Stomach (tissue), 9 donors: Measurements from ENCODE around the gene ATXN10. TPM values are rescaled to one million over a fixed set of nuclear protein-coding genes. Genes with fewer than 3 reads are reported as not detected.

Experiments used
- DNase-seq, 2 donors: peaks; one replicate each; pipeline versions ENCODE4 v3.0.0 to v3.0.0-alpha.2; 2013 to 2019
- H3K27ac ChIP-seq, 5 donors: fragments of 200-600 bp in 4 of 5; sonication (generic) in 4 of 5; one replicate each; pipeline ENCODE4 v1.5.1; 2013 to 2019; ENCODE audit warnings: mild to moderate bottlenecking in 1 of 5, moderate library complexity in 1 of 5
- H3K27me3 ChIP-seq, 3 donors: fragments of 200-600 bp; sonication (generic); one replicate each; pipeline ENCODE4 v1.5.1; 2017 to 2019; ENCODE audit warnings: mixed run types in 1 of 3
- H3K36me3 ChIP-seq, 4 donors: fragments of 200-600 bp; sonication (generic); 1 replicate in 3 of 4; 2 replicates in 1 of 4; pipeline ENCODE4 v1.5.1; 2016 to 2019
- H3K4me1 ChIP-seq, 4 donors: fragments of 200-600 bp; sonication (generic); one replicate each; pipeline ENCODE4 v1.5.1; 2016 to 2019
- H3K4me3 ChIP-seq, 4 donors: fragments of 200-600 bp; sonication (generic) in 3 of 4; one replicate each; pipeline ENCODE4 v1.5.1; 2016 to 2019; ENCODE audit warnings: mild to moderate bottlenecking in 1 of 4
- H3K9me3 ChIP-seq, 4 donors: fragments of 200-600 bp; sonication (generic); one replicate each; pipeline ENCODE4 v1.5.1; 2016 to 2019
- CTCF ChIP-seq, 7 experiments: fragments of 450-650 bp in 4 of 7; fragments of 200-600 bp in 3 of 7; sonication (generic) in 3 of 7; IDR thresholded peaks; one replicate each; pipeline ENCODE4 v1.5.1; 2016 to 2019; ENCODE audit warnings: antibody characterized with exemption in 7 of 7, control low read depth in 2 of 7, mild to moderate bottlenecking in 1 of 7
- EP300 ChIP-seq: sonication (generic); formaldehyde crosslinking; IDR thresholded peaks from one replicate; pipeline ENCODE4 v1.6.1; 2017; ENCODE audit warnings: antibody characterized with exemption
- POLR2A ChIP-seq, 4 donors: fragments of 450-650 bp; IDR thresholded peaks; one replicate each; pipeline ENCODE4 v1.6.1; 2016; ENCODE audit warnings: antibody characterized with exemption in 4 of 4, control low read depth in 2 of 4, mild to moderate bottlenecking in 1 of 4, moderate library complexity in 1 of 4
- POLR2AphosphoS5 ChIP-seq, 3 donors: sonication (generic); formaldehyde crosslinking; IDR thresholded peaks; one replicate each; pipeline ENCODE4 v1.6.1; 2016; ENCODE audit warnings: antibody characterized with exemption in 3 of 3
- WGBS, 5 donors: extraction: QIAGEN DNeasy Blood & Tissue Kit in 3 of 5; methylation state at CpG; one replicate each; pipeline versions ENCODE4 v1.1.5 to v1.1.7; 2013 to 2018; 5-methylcytosine and 5-hydroxymethylcytosine counted together
- intact Hi-C: fragments of 100-400 bp; cut with DNase I; formaldehyde crosslinking; loops from one replicate; pipeline ENCODE4 v1.15.1; 2023; ENCODE audit warnings: low total_unique reads
- polyA plus RNA-seq, 3 donors: library from polyadenylated mRNA; stranded (reverse); fragments of 200-250 nt; gene quantifications; one replicate each; pipeline ENCODE4 v1.2.3, GENCODE V29; 2013
- total RNA-seq, 5 donors: library from RNA; depleted of rRNA; stranded (reverse); fragments of >200 nt; gene quantifications; one replicate each; pipeline versions ENCODE4 v1.1.0 to v1.2.3, GENCODE V29; 2014 to 2016
- donor health status: healthy with polysubstance abuse.
- donor health status: Bipolar disorder and iron deficiency.
- donor health status: healthy.

The ATXN10 gene
- total and polyA plus RNA-seq, 8 donors, result 36.5 to 171 (median 89.4) TPM

DNA sequence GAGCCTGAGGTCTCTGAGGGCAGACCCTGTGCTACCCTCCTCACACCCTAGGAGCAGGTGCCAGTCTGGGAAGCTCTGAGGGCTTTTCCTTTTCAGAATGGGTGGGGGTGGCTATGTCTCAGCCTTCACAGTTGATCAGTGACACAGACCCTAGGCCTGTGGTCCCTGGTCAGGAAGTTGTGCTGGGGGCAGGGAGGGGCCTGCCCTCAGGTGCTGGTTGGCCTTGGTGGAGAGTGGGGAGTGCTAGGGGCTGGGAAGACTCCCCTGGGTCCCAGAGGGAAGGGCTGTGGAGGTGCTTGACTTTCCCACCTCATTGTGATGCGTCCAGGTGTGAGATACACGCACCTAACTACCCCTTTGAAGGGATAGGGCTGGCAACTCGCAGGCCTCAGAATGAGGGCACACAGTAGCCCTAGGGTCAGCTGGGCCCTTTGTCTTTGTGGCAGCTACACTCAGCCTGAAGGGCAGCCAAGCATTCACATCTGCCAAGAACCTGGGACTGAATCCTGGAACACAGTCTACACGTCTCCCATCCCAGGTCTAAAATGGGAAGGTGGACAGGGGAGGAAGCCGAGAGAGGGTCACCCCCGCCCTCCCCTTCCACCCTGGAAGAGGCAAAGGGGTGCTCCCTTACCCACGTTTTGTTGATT, 31.2 kb upstream of the ATXN10 start:
- no peaks in the 10 kb centered on the region for H3K9me3 ChIP-seq
- DNase-seq, result no peak
- no peak overlapping the region for H3K4me3 ChIP-seq
- H3K4me1 ChIP-seq, result peaks cover 5 to 25% (median 15%) of the 10 kb centered on the region in 4 donors
- TF ChIP-seq POLR2AphosphoS5 (IDR thresholded peaks at IDR 0.05), result no peak
- no peak for TF ChIP-seq EP300
- H3K27ac ChIP-seq, result no peak overlapping the region
- no peaks in the 10 kb centered on the region for H3K36me3 ChIP-seq
- 69 to 80% (median 71%) methylated on average over 5 to 7 of the region's 7 CpGs for WGBS, 5 donors
- intact Hi-C loops, result loop anchor here (10.0 kb wide), 1 partner anchor 224 kb away; no protein-coding TSS in a partner anchor
- H3K27me3 ChIP-seq, result peaks cover 7 to 63% (median 13%) of the 10 kb centered on the region in 3 donors

DNA sequence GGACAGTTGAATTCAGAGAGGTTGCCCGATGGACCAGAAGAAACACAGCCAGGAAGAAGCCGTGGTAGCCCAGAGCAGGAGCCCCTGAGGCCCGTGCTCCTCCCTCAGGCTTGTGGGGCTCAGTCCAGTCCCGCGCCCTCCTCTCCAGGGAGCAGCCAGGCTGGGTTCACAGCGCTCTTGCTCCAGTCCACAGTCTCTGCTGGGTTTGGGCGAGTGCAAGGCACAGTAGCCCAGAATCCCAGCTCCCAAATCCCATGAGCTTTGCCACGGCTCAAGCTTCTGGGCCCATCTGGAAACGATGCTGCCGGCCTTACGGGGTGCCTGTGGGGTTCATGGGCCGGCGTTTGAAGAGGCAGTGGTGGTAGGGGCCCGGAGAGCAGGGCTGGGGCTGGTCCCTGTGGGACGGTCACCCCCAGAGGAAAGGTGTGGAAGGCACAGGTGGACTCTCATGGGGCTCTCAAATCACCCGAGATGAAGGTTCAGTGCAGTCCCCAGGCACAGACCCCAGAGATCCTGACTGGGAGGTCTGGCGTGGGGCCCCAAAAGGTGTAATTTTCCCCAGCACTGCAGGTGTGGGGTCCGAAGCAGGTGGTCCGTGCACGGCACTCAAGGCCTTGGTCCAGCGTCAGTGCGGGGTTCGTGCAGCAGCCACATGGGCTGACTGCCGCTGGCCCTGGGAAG, 30.6 kb upstream of the ATXN10 start:
- Histone ChIP-seq H3K27ac (no peak overlapping the region), H3K9me3 (no peaks in the 10 kb centered on the region), H3K36me3 (no peaks in the 10 kb centered on the region), H3K4me3 (no peak overlapping the region), H3K4me1 (peaks cover 11 to 32% (median 20%) of the 10 kb centered on the region in 4 donors), H3K27me3 (peaks cover 7 to 67% (median 18%) of the 10 kb centered on the region in 3 donors)
- intact Hi-C loops, result loop anchor here (10.0 kb wide), 1 partner anchor 224 kb away; no protein-coding TSS in a partner anchor
- 86 to 91% (median 90%) methylated on average over 23 to 24 of the region's 24 CpGs for WGBS, 5 donors
- DNase-seq, result no peak
- TF ChIP-seq EP300, result no peak
- no peak for TF ChIP-seq CTCF (IDR thresholded peaks at IDR 0.05)
- no peak for TF ChIP-seq POLR2A (IDR thresholded peaks at IDR 0.05)
- no peak for TF ChIP-seq POLR2AphosphoS5 (IDR thresholded peaks at IDR 0.05)

GRCh38 chr22:45642986-45643385, 28.6 kb upstream of the ATXN10 start:
- no peaks in the 10 kb centered on the region for H3K9me3 ChIP-seq
- intact Hi-C loops, result loop anchor here (10.0 kb wide), 1 partner anchor 222 kb away; no protein-coding TSS in a partner anchor
- H3K27me3 ChIP-seq, result peaks cover 7 to 84% (median 18%) of the 10 kb centered on the region in 3 donors
- H3K4me1 ChIP-seq, result peaks cover 12 to 32% (median 20%) of the 10 kb centered on the region in 4 donors
- no peaks in the 10 kb centered on the region for H3K36me3 ChIP-seq
- 20 to 63% (median 43%) methylated on average over 2 of the region's 2 CpGs for WGBS, 5 donors
- no peak overlapping the region for H3K4me3 ChIP-seq
- DNase-seq, result no peak
- H3K27ac ChIP-seq, result no peak overlapping the region
- TF ChIP-seq CTCF (IDR thresholded peaks at IDR 0.05) (no peak), EP300 (no peak), POLR2AphosphoS5 (IDR thresholded peaks at IDR 0.05) (no peak), POLR2A (IDR thresholded peaks at IDR 0.05) (no peak)

- H3K27me3 ChIP-seq, result peaks cover 7 to 83% (median 18%) of the 10 kb centered on the region in 3 donors
- peaks cover 9 to 16% (median 11%) of the 10 kb centered on the region in 4 donors for H3K4me1 ChIP-seq
- intact Hi-C loops, result loop anchor here (10.0 kb wide), 1 partner anchor 220 kb away; no protein-coding TSS in a partner anchor
- no peak overlapping the region for H3K27ac ChIP-seq
- TF ChIP-seq CTCF (IDR thresholded peaks at IDR 0.05), result no peak
- no peak for TF ChIP-seq POLR2A (IDR thresholded peaks at IDR 0.05)
- no peak for TF ChIP-seq POLR2AphosphoS5 (IDR thresholded peaks at IDR 0.05)
- no peak for TF ChIP-seq EP300
- no peaks in the 10 kb centered on the region for H3K9me3 ChIP-seq
- no peaks in the 10 kb centered on the region for H3K36me3 ChIP-seq
- 55 to 68% (median 57%) methylated on average over 12 of the region's 12 CpGs for WGBS, 5 donors
- no peak for DNase-seq
- no peak overlapping the region for H3K4me3 ChIP-seq
Measured at GRCh38 chr22:45644714-45645113, 26.9 kb upstream of the ATXN10 start.
